Measurements from ENCODE around the gene PRDM5.

Gene PRDM5

GRCh38 chr4:120915336-120915735 lies 7.2 kb downstream of the PRDM5 start:
- TF ChIP-seq, protein P1, sequence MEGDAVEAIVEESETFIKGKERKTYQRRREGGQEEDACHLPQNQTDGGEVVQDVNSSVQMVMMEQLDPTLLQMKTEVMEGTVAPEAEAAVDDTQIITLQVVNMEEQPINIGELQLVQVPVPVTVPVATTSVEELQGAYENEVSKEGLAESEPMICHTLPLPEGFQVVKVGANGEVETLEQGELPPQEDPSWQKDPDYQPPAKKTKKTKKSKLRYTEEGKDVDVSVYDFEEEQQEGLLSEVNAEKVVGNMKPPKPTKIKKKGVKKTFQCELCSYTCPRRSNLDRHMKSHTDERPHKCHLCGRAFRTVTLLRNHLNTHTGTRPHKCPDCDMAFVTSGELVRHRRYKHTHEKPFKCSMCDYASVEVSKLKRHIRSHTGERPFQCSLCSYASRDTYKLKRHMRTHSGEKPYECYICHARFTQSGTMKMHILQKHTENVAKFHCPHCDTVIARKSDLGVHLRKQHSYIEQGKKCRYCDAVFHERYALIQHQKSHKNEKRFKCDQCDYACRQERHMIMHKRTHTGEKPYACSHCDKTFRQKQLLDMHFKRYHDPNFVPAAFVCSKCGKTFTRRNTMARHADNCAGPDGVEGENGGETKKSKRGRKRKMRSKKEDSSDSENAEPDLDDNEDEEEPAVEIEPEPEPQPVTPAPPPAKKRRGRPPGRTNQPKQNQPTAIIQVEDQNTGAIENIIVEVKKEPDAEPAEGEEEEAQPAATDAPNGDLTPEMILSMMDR (IDR thresholded peaks at IDR 0.05): no peak
- H3K27ac ChIP-seq: no peak overlapping the region
- no peak overlapping the region for H3K4me3 ChIP-seq
- DNase-seq (ENCODE audit: low spot score): no peak

- TF ChIP-seq, protein P1 (IDR thresholded peaks at IDR 0.05): no peak
- DNase-seq (ENCODE audit: low spot score): no peak
Measured at GRCh38 chr4:120903419-120903818, 19.1 kb downstream of the PRDM5 start.

DNA sequence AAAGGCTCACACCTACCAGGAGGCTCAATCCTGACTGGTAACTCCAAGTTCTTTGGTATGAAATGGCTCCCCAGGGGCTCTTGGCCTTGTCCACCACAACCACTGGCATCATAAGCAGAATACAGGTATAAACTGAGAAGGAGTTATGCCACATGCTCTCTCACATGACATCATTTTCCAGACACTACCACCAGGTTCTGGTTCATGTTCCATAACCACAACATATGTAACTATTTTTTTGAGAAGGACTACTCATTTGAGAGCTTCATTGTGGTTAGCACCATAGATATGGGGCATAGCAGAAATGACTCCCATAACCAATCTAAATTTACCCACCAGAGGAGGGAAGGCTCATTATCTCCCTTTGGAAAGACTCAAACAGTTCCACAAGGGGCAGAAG lies 19.6 kb downstream of the PRDM5 start:
- no peak for DNase-seq (ENCODE audit: low spot score)
- no peak overlapping the region for H3K27ac ChIP-seq
- TF ChIP-seq, protein P1 (IDR thresholded peaks at IDR 0.05): no peak

More at GRCh38 chr4:120903419-120903818, 19.1 kb downstream of the PRDM5 start:
- H3K4me3 ChIP-seq: no peak overlapping the region
- H3K27ac ChIP-seq: no peak overlapping the region

DNA sequence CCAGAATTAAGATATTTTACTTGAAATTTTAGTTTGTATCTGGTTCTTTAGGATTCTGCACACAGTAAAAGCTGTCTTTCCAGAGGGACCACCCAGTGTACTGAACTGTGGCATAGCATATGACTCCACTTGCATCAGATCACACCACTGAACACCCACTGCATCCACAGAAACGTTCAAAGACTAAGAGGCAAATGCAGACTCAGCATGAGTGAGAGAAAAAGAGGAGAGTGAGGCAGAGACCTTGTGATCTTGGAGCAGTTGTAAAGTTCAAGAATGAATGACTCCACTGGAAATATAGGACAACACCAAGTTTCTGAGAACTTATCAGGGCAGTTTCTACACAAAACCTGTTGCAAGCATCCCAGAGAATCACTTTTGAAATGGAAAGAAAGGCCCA lies 20.8 kb downstream of the PRDM5 start:
- Histone ChIP-seq H3K27ac (no peak overlapping the region), H3K4me3 (no peak overlapping the region)
- no peak for DNase-seq (ENCODE audit: low spot score)
- TF ChIP-seq, protein P1 (IDR thresholded peaks at IDR 0.05): no peak

More for the DNA sequence above, 19.6 kb downstream of the PRDM5 start:
- H3K4me3 ChIP-seq: no peak overlapping the region

GRCh38 chr4:120897981-120898719 lies 24.4 kb downstream of the PRDM5 start:
- no peak overlapping the region for H3K27ac ChIP-seq
- TF ChIP-seq, protein P1 (IDR thresholded peaks at IDR 0.05): no peak
- H3K4me3 ChIP-seq: no peak overlapping the region
- DNase-seq (ENCODE audit: low spot score): no peak

GRCh38 chr4:120895554-120895953 lies 27.0 kb downstream of the PRDM5 start:
- DNase-seq (ENCODE audit: low spot score): no peak
- TF ChIP-seq, protein P1 (IDR thresholded peaks at IDR 0.05): no peak
- no peak overlapping the region for H3K27ac ChIP-seq
- no peak overlapping the region for H3K4me3 ChIP-seq

GRCh38 chr4:120893314-120893713 lies 29.2 kb downstream of the PRDM5 start:
- DNase-seq (ENCODE audit: low spot score): no peak
- TF ChIP-seq, protein P1 (IDR thresholded peaks at IDR 0.05): no peak
- no peak overlapping the region for H3K27ac ChIP-seq
- H3K4me3 ChIP-seq: no peak overlapping the region
